Neural progenitor cell (in vitro differentiated cells): ENCODE data around the gene OTOGL. TPM values are rescaled to one million over a fixed set of nuclear protein-coding genes. Genes with fewer than 3 reads are reported as not detected.

ENCODE experiments used
- DNase-seq: peaks from one replicate; pipeline ENCODE4 v3.0.0-alpha.2; 2016; ENCODE audit warnings: low spot score
- H2AFZ ChIP-seq: fragments of 200-600 bp; sonication (generic); replicated peaks from 2 replicates; pipeline ENCODE4 v1.6.1; 2016; ENCODE audit warnings: antibody characterized with exemption
- H3F3A ChIP-seq: fragments of 200-600 bp; sonication (generic); 2 replicates; pipeline ENCODE4 v1.6.1; 2016; ENCODE audit warnings: antibody characterized with exemption, low read depth
- H3K27ac ChIP-seq: fragments of 200-600 bp; sonication (generic); 2 replicates; pipeline ENCODE4 v1.5.1; 2016; ENCODE audit warnings: mild to moderate bottlenecking
- H3K27me3 ChIP-seq: fragments of 200-600 bp; sonication (generic); 2 replicates; pipeline ENCODE4 v1.6.1; 2016; ENCODE audit warnings: mild to moderate bottlenecking, moderate library complexity
- H3K36me3 ChIP-seq: fragments of 200-600 bp; sonication (generic); 2 replicates; pipeline ENCODE4 v1.5.1; 2016
- H3K4me1 ChIP-seq: fragments of 200-600 bp; sonication (generic); 2 replicates; pipeline ENCODE4 v1.6.1; 2016; ENCODE audit warnings: mixed run types
- H3K4me2 ChIP-seq: fragments of 200-600 bp; sonication (generic); 2 replicates; pipeline ENCODE4 v1.6.1; 2016
- H3K4me3 ChIP-seq: fragments of 200-600 bp; sonication (generic); 2 replicates; pipeline ENCODE4 v1.5.1; 2016
- H3K79me2 ChIP-seq: fragments of 200-600 bp; sonication (generic); 2 replicates; pipeline ENCODE4 v1.6.1; 2016; ENCODE audit warnings: low read depth
- H3K9ac ChIP-seq: fragments of 200-600 bp; sonication (generic); 2 replicates; pipeline ENCODE4 v1.6.1; 2016
- H3K9me3 ChIP-seq: fragments of 200-600 bp; sonication (generic); 2 replicates; pipeline ENCODE4 v1.5.1; 2016; ENCODE audit warnings: low read depth
- H4K20me1 ChIP-seq: fragments of 200-600 bp; sonication (generic); 2 replicates; pipeline ENCODE4 v1.6.1; 2016; ENCODE audit warnings: low read depth
- H3K27ac Mint-ChIP-seq: 3 replicates; pipeline ENCODE4 v1.8.0; 2021; ENCODE audit warnings: mixed read lengths
- H3K27me3 Mint-ChIP-seq: 2 replicates; pipeline ENCODE4 v1.8.0; 2022; ENCODE audit warnings: low read depth, mild to moderate bottlenecking, inconsistent platforms, moderate library complexity, mixed read lengths; ENCODE audit not compliant: insufficient read depth
- H3K36me3 Mint-ChIP-seq: 3 replicates; pipeline ENCODE4 v1.8.0; 2021; ENCODE audit warnings: mixed read lengths
- H3K4me1 Mint-ChIP-seq: 3 replicates; pipeline ENCODE4 v1.8.0; 2021; ENCODE audit warnings: mixed read lengths
- H3K4me3 Mint-ChIP-seq: 3 replicates; pipeline ENCODE4 v1.8.0; 2021; ENCODE audit warnings: mild to moderate bottlenecking, moderate library complexity, mixed read lengths
- H3K9me3 Mint-ChIP-seq: 3 replicates; pipeline ENCODE4 v1.8.0; 2020; ENCODE audit warnings: mixed read lengths
- EZH2 ChIP-seq: fragments of 200-600 bp; sonication (generic); IDR thresholded peaks from 2 replicates; pipeline ENCODE4 v1.6.1; 2017; ENCODE audit warnings: antibody characterized with exemption, mild to moderate bottlenecking, moderate library complexity
- EZH2phosphoT487 ChIP-seq: fragments of 200-600 bp; sonication (generic); IDR thresholded peaks from 2 replicates; pipeline ENCODE4 v1.6.1; 2017; ENCODE audit warnings: antibody characterized with exemption
- total RNA-seq: library from RNA; depleted of rRNA; stranded (reverse); fragments of >200 nt; gene quantifications from 2 replicates; pipeline ENCODE4 v1.2.3, GENCODE V29; 2015; ENCODE audit warnings: low replicate concordance
- TF ChIP-seq, protein P1 (sequence below): fragments of 200-600 bp; sonication (generic); IDR thresholded peaks from 2 replicates; pipeline ENCODE4 v1.5.1; 2017; ENCODE audit warnings: antibody characterized with exemption, mild to moderate bottlenecking

The OTOGL gene
- total RNA-seq, 1 donor from 2014 or later, result 0.13 TPM

DNA sequence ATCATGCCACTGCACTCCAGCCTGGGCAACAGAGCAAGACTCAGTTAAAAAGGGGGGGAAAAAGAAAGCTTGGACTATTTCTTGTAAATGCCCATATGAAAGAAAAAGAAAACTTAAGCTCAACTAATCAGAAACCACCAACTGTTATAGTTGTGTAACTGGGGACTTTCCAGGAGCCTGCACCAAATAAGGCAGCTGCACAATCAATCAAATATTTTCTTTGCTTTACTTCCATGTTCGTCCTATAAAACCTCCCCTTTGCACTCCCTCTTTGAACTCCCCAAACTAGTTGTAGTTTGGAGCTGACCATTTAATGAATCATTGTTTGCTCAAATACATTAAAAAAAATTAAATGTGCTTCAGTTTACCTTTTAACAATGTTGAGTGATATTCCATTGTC, 54.9 kb downstream of the OTOGL start:
- H3K9me3 Mint-ChIP-seq, result no peaks in the 10 kb centered on the region

GRCh38 chr12:80156306-80156705, 57.0 kb downstream of the OTOGL start:
- Histone ChIP-seq H3F3A (no peaks in the 10 kb centered on the region), H3K4me3 (no peak overlapping the region), H3K36me3 (no peaks in the 10 kb centered on the region), H3K4me1 (no peaks in the 10 kb centered on the region), H3K9me3 (no peaks in the 10 kb centered on the region), H2AFZ (no peak overlapping the region), H4K20me1 (no peaks in the 10 kb centered on the region), H3K4me2 (no peak overlapping the region), H3K27ac (no peak overlapping the region), H3K9ac (no peak overlapping the region), H3K79me2 (no peaks in the 10 kb centered on the region), H3K27me3 (no peaks in the 10 kb centered on the region)
- Mint-ChIP-seq H3K27ac (no peak overlapping the region), H3K9me3 (no peaks in the 10 kb centered on the region), H3K36me3 (no peaks in the 10 kb centered on the region), H3K4me1 (no peaks in the 10 kb centered on the region), H3K27me3 (no peaks in the 10 kb centered on the region), H3K4me3 (no peak overlapping the region)
- DNase-seq, result no peak
- TF ChIP-seq, protein P1, sequence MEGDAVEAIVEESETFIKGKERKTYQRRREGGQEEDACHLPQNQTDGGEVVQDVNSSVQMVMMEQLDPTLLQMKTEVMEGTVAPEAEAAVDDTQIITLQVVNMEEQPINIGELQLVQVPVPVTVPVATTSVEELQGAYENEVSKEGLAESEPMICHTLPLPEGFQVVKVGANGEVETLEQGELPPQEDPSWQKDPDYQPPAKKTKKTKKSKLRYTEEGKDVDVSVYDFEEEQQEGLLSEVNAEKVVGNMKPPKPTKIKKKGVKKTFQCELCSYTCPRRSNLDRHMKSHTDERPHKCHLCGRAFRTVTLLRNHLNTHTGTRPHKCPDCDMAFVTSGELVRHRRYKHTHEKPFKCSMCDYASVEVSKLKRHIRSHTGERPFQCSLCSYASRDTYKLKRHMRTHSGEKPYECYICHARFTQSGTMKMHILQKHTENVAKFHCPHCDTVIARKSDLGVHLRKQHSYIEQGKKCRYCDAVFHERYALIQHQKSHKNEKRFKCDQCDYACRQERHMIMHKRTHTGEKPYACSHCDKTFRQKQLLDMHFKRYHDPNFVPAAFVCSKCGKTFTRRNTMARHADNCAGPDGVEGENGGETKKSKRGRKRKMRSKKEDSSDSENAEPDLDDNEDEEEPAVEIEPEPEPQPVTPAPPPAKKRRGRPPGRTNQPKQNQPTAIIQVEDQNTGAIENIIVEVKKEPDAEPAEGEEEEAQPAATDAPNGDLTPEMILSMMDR, result no peak
- TF ChIP-seq EZH2phosphoT487, result no peak

More for the DNA sequence above, 54.9 kb downstream of the OTOGL start:
- H3K27ac ChIP-seq, result no peak overlapping the region
- H3K4me1 Mint-ChIP-seq, result no peaks in the 10 kb centered on the region
- no peak overlapping the region for H3K4me2 ChIP-seq
- no peaks in the 10 kb centered on the region for H4K20me1 ChIP-seq
- no peaks in the 10 kb centered on the region for H3K27me3 Mint-ChIP-seq
- H3K4me1 ChIP-seq, result no peaks in the 10 kb centered on the region
- no peaks in the 10 kb centered on the region for H3K36me3 ChIP-seq
- H3K9me3 ChIP-seq, result no peaks in the 10 kb centered on the region
- H3K4me3 ChIP-seq, result no peak overlapping the region
- TF ChIP-seq EZH2phosphoT487 (no peak), EZH2 (no peak)
- TF ChIP-seq, protein P1, result no peak
- DNase-seq, result no peak
- no peak overlapping the region for H3K27ac Mint-ChIP-seq
- no peaks in the 10 kb centered on the region for H3K79me2 ChIP-seq
- no peaks in the 10 kb centered on the region for H3K36me3 Mint-ChIP-seq
- no peak overlapping the region for H3K4me3 Mint-ChIP-seq
- no peak overlapping the region for H3K9ac ChIP-seq
- H3F3A ChIP-seq, result no peaks in the 10 kb centered on the region
- H3K27me3 ChIP-seq, result no peaks in the 10 kb centered on the region
- no peak overlapping the region for H2AFZ ChIP-seq

DNA sequence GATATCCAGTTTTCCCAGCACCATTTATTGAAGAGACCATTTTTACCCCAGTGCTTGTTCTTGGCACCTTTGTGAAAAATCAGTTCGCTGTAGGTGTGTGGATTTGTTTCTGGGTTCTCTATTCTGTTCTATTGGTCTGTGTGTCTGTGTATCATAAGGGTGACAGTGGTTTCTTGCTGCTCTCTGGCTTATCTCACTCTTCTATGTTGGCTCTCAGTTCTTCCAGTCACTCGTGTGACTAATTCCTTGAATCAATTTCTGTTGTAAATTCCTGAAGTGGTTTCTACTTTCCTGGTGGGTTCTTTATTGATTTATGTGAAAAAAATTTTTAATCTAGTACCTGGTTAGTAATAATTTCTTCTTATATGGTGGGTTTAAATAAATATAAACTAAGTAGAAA, 58.3 kb downstream of the OTOGL start:
- H3K4me1 Mint-ChIP-seq, result no peaks in the 10 kb centered on the region

More for the DNA sequence above, 58.3 kb downstream of the OTOGL start:
- H3K4me3 ChIP-seq, result no peak overlapping the region
- H3K4me1 ChIP-seq, result no peaks in the 10 kb centered on the region
- no peaks in the 10 kb centered on the region for H3K36me3 ChIP-seq
- no peak overlapping the region for H3K27ac ChIP-seq
- no peak overlapping the region for H3K4me3 Mint-ChIP-seq
- H3K27ac Mint-ChIP-seq, result no peak overlapping the region
- no peaks in the 10 kb centered on the region for H3K79me2 ChIP-seq
- H3K36me3 Mint-ChIP-seq, result no peaks in the 10 kb centered on the region
- H3K9me3 ChIP-seq, result no peaks in the 10 kb centered on the region
- no peak overlapping the region for H2AFZ ChIP-seq
- no peaks in the 10 kb centered on the region for H3K27me3 Mint-ChIP-seq
- no peaks in the 10 kb centered on the region for H3F3A ChIP-seq
- no peaks in the 10 kb centered on the region for H3K9me3 Mint-ChIP-seq
- no peaks in the 10 kb centered on the region for H3K27me3 ChIP-seq
- H4K20me1 ChIP-seq, result no peaks in the 10 kb centered on the region
- TF ChIP-seq EZH2, result no peak
- no peak for TF ChIP-seq EZH2phosphoT487
- TF ChIP-seq, protein P1, result no peak
- no peak overlapping the region for H3K4me2 ChIP-seq
- H3K9ac ChIP-seq, result no peak overlapping the region
- DNase-seq, result no peak
